HL-60/S4 treated with phorbol 12-myristate 13-acetate at 8.2 ng/mL for 4 days and 3 days (cell line): ENCODE measurements around the gene COQ9.

Experiments used
- in situ Hi-C: fragments of 300-500 bp; cut with MboI; formaldehyde crosslinking; loops from 2 replicates; pipeline ENCODE4 v1.15.0; 2022; ENCODE audit warnings: low sequenced_read_pairs

Gene COQ9

DNA sequence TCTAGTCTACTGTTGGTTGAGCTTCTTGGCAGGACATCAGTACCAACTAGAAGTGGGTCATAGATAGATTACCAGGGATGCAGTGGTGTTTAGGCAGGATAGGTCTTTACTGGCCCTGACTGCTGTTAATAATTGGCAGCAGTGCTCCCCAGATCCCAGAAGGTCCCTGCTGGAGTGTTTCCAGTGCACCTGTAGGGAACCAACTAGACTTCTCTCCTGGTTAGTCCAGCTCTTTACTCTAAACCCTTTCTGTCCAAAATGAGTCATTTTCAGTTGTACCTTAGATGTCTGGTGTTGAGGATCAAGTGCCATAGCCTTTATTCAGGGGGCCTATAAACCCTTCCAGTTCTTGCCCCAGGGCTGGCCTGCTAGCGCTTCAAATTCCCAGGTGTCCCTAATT, 23.9 kb downstream of the COQ9 start:
- in situ Hi-C loops, result no loop called here

DNA sequence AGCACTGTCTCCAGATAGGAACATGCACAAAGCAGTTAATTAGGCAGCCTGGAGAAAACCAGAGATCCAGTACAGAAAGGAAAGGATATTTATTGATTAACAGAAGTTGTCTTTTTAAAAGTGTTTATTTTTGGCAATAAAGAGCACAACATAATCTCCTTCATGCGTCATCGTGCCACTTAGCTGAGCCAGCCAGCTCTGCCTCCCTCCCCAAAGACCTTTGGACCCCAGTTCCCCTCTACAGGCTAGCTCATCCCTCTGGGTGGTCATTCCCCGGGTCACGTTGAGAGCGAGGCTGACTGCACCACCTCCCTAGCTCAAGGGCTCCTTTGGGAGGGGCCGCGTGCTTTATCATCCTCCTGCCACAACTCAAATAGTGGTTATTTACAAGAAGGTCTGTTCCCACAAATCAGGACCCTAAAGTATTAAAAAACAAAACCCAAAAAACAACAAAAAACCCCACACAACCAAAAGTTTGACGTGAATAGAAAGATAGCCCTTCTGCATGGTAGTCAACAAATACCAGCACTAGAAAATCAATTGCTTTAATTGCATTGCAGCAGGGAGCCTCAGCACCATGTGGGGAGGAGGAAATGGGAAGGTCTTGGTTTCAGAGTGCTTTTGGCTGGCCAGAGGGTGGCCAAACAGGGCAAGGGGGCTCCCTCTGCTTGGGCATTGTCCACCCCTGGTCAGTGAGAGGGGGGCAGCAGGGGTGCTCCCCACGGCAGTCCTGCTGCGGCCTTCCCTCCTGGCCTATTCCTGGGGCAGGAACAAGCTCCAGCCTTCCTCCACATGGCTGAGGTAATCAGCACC, 24.8 kb downstream of the COQ9 start:
- in situ Hi-C loops, result no loop called here

DNA sequence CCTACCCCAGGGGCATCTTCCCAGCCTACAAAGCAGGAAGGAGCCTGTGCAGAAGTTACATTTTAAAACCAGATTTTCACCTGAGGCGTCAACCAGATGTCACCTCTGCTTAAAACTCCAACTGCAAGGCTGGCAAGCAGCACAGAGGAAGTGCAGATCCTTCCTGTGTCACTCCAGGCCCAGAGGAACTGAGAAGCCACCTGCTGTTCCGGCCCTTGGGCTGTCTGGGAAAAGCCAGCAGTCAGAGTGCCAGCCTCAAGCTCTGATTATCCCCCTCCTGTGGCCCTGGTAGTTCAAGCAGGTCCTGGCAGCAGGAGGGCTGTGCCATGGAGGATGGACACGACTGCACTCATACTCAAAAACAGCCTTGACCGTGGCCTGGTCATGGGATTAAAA, 25.4 kb downstream of the COQ9 start:
- in situ Hi-C loops, result no loop called here

DNA sequence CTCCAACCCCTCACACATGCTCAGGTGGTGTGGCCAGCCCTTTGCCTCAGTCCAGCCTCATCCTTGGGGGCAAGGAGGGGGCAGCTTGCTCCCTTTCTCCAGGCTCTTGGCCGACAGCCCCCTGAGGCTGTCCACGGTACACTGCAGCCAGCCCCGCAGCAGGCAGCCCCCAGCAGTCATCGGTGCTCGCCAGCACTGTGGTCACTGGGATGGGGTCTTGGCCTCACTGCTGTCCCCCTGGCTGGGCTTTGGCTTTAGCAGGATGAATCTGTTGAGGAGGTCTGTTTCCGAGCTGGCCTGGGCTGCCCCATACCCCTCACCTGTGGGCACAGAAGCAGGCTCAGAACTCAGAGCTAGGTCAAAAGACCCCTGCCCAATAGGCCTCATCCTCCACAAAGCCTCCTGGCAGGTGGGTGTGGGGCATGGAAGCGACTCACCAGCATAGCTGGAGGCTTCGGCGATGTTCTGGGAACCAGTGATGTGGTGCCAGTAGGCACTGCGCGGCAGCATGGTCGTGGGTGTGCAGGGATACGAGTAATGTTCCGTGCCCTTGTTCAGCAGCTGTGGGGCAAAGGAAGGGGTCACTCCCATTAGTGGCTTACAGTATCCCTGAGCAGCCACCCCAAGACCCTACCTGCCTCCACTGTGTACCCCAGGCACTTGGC, 26.0 kb downstream of the COQ9 start:
- in situ Hi-C loops, result no loop called here

DNA sequence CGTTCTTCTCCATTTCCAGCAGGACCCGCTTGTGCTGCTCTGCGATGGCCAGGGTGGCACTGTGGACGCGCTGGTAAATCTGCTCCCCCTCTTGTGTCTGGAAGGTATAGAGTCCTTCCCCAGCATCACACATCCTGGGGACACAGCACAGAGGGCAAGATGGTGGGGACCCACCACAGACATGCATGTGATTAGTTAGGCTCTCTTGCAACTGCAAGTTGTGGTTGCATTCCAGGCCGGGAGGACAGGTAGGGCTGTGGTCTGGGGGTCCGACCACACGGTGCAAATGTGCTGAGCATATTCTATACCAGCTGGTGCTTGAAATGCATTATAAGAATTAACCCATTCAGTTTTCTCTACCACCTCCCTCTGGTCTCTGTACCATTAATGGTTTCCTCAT, 26.6 kb downstream of the COQ9 start:
- in situ Hi-C loops, result no loop called here

DNA sequence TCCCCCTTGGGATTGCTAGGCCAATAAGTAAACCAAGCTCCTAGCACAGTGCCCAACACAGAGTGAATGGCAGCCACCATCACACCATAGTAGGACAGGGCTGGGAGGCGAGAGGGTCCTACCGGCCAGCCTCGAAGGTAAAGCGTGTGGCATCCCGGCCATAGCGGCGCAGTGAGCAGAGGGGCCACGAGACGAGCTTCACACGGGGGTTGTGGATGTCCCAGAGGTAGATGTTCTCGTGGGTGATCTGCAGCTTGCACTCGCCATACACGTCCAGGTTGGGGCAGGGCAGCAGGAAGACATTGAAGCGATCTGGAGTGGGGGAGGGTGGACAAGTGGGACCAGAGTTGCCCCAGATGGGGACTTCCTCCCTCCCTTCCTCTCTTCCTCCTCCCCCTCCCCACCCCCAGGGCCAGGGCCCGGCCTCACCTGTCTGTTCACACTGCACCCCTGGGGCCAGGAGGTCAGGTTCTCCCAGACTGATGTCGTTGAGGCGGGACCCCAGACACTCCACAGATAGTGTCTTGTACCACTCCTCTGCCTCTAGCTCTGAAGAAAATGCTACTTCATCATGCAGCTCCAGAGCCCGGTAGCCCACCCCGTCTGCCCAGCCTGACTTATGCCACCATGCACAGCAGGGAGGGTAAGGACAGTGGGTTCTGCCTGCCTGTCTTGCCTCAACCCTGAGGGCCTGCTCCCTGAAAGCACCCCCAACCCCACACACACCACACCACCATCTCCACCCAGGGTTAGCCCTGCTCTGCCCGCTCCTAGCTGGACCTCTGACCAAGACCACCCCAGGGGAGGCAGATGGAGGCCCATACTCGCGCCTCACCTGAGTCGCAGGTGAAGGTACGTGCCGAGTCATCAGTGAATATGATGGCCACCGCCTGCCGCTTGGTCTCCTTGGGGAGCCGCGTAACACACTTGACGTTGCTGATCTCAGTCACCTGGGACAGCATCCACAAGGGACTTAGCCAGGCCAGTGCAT, 27.7 kb downstream of the COQ9 start:
- in situ Hi-C loops, result no loop called here

DNA sequence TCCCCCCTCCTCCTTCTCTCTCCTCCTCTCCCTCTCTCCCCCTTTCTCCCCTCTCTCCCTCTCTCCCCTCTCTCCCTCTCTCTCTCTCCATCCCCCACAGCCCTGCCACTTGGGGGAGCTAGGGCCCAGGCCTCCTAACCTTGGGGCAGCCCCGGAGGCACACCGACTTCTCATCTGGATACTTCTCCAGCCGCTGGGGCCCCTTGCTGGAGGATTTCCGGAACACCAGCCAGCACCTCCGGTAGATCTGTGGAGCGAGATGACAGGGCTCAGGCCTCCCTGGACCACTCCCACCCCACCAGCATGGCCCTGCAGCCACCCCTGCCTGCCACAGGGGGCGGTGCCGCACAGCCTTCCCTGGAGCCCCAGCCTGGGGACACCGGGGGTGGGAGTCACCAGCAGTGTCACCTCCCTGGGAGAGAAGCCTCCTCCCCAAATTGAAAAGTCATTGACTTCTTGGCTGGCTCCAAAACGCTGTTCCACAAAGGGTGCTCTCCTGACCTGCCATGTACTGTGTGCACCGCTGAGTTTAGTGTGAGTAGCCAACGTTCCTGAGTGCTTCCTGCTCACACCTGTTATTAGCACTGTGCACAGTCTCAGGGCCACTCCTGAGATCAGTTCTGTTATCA, 28.5 kb downstream of the COQ9 start:
- in situ Hi-C loops, result no loop called here

DNA sequence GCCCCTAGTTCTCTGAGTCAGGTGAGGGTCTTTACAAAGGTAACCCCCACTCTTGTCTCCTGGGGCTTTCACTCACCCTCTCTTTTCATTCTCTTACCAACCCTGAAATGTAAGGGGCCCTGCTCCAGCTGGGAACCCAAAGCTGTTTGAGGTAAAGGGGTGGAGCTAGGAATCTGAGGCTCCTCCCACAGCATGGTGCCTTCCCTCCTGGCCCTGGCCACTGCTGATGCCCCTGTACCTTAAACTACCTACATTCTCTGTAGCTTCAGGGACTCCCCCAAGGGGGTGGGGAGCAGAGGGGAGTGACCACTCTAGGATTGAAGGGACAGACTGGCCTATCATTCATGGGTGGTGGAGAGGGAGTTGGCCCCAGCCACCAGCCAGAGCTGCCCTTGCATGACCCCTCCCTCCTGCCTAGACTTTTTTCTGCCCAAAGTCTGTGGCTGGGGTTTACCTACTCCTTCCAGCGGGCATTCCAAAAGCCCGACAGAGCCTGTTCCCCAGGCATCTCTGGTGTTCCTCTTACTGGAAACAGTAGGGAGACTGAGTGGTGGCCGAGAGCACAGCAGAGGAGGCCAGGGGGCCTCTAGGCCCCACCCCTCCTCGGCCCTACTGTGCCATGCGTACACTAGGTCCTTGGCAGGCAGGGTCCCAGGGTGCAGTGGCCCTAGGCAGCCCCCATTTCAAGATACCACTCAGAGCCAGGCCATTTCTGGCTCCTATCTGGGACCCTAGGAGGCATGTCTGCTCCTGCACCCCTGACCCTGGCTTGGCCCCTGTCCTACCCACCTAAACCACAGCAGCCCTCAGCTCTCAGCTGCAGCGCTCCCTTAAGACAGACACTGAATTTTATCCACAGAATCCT, 29.5 kb downstream of the COQ9 start:
- in situ Hi-C loops, result no loop called here

DNA sequence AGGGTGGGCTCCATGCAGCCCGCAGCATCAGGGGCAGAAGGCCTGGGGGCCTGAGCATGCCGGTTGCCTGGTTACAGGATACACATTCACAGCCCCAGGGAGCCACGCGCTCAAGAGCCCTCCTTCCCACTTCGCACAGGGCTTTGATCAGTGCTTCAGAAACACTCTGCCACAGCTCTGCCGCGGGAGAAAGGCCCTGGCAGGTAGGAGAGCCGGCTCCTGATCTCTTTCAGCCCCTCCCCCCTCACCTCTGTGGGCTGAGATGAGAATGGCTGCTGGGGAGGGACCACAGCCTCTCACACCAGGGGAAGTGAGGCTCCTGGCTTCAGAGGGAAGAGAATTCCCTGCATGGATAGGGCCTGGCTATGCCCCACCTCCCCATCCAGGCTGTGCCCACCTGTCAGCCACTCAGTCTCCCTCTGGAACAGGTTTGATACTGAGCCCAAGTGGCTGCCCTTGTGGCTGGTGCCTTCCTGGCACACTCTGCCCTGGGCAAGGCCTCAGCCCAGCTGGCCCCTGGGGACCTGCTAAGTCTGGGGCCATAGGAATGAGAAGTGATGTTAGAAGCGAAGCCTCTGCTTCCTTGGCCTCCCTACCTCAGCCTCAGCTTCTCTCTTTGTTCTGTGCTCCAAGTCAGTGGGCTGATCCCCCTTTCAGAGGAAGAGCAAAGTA, 30.4 kb downstream of the COQ9 start:
- in situ Hi-C loops, result no loop called here

DNA sequence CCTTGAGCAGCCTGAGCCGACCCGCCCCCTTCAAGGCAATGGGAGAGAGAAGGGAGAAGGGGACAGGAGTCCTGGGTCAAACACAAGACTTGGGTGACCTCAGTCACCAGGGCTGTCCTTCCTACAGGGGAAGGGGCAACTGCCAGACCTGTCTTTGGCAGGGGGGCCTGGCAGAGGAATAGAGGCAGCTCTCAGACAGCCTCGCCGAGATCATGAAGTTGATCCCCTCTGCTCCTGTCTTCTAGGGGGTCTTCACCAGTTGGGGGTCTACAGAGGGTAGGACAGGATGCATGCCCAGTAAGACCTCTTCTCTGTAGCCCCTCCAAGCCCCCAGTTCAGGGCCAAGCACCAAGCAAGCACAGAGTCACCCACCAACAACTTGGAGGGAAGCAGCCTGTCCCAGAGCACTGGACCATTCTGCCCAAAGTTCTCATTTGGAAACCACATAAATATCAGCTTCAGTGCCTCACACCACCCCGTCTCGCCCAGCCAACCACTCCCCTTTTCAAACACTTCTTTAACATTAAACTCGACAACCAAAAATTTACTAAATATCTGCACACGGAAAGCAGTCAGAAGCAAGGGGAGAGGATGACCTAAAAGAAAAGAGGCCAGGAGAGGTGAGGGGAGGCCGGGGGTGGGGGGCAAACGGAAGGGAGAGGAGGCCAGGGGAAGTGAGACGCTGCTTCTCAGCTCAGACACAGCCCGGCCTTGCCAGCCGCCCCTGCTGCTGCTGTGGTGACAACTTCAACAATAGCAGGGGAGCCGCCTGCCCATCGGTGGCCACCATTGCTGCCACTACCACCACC, 31.3 kb downstream of the COQ9 start:
- in situ Hi-C loops, result no loop called here

DNA sequence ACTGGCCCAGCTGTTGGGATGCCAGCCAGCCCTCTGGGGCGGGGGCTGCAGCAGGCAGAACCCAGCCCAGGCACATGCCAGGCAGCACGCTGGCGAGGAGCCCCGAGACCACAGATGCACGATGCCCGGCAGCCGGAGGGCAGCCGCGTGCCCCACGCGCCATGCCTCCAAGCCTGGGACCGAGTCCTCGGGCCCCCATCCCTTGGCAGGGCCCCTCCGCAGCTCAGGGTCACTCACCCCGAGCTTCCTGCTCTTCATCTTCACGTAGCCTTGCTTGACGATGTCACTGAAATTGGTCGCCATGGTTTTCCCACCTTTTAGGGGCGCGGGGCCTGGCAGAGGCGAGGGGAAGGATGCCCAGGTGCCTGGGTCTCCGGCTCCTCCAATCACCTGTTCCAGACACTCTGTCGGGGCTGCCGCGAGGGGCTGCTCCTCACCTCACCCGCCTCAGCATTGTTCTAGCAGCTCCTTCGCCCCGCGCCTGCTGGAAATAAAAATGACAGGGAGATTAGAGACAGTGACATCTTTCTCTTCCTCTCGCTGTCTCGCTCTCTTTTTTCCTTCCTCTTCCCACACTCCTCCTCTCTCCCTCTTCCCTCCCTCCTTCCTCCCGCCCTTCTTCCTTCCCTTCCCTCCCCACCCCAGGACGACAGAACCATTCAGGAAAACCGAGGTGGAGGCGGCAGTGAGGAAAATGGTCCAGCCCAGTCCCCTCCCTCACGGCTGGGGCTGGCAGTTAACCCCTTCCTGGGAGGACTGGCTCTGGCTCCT, 32.1 kb downstream of the COQ9 start:
- in situ Hi-C loops, result no loop called here

DNA sequence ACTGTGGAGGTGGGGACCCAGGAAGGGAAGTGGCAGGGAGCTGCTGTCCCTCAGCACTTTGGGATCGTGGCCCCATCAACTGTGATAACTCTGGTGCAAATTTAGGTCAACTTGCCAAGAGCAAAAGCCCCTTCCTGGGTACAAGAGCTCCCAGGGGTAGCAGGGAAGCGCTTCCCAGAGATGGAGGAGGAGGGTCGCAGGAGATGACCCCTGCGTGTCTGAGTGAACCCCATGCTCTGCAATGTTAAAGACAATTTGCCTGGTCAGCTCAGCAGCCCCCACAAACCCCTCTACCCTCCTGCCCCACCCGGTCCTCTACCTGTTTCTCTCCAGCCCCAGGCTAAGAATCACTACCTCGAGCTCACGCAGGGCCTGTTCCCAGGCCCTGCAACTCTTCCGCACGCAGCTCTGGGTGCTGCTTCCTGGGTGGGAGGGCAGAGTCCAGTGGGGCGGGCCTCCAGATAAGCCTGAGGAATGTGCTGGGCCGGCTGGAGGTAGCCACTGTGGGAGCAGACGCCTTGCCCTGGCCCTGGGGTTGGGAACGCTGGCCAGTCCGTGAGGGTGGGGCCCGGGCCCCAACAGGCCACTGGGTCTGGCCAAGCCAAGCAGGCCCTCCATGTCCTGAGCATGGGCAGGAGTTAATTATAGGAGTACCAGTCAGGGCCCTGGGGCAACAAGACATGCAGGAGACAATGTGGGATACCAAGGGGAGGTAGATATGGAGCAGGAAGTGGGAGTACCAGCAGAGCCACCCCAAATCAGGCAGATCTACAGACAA, 32.9 kb downstream of the COQ9 start:
- in situ Hi-C loops, result no loop called here

DNA sequence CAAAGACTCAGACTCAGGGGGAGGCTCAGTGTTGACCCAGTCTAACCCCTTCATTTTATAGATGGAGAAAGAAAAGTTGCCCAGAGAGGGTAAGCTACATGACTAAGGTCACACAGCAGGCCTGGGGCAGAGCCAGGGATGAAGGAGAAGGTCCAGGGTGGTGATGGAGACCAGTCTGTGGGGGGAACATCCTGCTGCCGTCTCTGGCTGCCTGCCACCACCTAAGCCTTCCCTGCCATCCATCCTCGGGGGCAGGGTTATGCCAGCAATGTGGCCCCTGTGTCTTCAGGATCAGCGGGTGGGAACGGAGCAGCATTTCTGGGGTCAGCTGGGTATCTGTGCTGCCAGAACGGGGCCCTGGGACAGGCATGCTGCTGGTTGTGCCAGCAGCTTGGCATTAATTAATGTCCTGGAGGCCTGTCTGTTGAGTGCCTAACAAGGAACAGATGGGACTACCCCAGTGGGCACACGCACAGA, 33.5 kb downstream of the COQ9 start:
- in situ Hi-C loops, result no loop called here

DNA sequence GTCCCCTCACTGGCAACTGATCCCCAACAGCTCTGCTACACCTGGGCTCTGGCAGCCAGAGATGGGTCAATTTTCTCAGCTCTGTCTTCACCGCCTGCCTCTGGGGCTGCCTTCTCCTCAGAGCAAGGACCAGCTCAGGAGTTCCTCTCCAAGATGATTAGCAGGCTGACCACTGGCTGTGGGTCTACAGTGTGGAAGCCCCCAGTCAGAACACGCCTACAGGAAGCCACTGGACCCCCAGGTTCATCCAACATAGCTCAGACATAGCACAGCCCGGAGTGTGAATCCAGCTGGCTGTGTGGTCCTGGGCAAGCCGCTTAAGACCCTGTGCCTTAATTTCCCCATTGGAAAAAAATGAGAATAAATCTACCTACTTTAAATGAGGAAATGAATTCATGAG, 34.1 kb downstream of the COQ9 start:
- in situ Hi-C loops, result no loop called here

DNA sequence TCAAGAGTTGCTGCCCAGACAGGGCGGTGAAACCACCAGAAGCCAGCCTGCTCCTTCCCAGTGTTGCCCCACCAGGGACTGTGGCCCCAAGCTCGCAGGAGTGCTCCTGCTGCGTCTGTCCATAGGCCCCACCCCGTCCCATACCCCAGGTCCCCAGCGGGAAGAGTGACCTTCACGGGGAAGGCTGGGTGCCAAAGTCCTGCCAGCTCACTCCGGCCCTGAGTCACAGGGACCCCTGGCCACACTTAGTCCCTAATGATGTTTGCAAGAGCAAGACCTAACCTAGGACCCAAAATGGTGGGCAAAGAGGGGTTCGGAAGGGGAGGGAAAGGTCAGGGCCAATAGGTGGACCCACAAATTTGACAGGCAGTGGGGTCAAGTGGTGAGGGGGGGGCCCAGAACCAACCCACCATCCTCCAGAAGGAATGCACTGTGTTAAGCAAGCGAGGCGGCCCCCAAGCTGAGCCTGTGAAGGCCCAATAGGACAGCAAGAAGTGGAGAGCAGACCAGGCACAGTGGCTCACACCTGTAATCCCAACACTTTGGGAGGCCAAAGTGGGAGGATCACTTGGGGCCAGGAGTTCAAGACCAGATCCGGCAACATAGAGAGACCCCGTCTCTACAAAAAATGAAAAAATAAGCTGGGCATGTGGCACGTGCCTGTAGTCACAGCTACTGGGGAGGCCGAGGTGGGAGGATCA, 35.7 kb downstream of the COQ9 start:
- in situ Hi-C loops, result no loop called here

DNA sequence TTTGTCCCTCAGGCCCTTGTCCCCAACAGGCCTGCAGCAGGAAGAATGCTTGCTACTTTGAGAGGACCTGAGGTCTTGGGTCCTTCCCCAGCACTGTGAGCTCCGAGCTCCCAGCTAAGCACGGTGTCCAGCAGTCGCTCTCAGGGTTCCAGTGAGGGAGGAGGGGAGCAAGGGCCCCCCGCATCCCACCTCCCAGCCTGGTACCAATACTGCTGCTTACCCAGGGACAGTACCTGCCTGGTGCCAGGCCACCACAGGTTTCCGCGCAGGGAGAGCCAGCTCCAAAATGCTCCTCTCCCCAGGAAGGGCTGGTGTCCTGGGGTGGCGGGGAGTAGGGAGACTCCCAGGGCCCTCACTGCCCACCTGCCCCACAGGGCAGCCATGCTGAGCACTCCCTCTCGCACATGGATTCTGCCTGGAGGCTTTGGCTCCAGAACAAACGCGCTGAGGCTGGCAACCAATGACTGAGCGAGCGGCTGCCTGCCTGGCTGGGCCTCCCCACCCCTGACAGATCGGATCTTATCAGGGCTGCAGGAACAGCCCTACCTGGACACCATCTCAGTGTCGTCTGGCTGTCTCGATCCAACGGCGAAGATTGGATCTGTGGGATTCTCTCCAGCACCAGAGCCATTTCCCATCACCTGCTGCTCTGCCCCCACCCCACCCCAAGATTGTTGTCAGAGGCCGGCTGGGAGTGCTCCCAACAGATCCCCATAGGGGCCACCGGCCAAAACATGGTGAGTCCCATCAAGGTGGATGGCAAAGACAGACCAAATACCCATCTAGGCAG, 36.6 kb downstream of the COQ9 start:
- in situ Hi-C loops, result no loop called here
